Central memory CD4-positive, alpha-beta T cell (primary cell): ENCODE results near the gene B4GALNT3.
"Not testable (repeated sequence)": the region's sequence is repeated elsewhere in the genome, so short reads cannot be mapped to it uniquely, and the experiment has no call there.

Experiments used
- DNase-seq: peaks from one replicate; pipeline ENCODE4 v3.0.0; 2022

B4GALNT3 gene

GRCh38 chr12:561391-561705 lies 101.6 kb downstream of the B4GALNT3 start:
- DNase-seq: no peak

DNA sequence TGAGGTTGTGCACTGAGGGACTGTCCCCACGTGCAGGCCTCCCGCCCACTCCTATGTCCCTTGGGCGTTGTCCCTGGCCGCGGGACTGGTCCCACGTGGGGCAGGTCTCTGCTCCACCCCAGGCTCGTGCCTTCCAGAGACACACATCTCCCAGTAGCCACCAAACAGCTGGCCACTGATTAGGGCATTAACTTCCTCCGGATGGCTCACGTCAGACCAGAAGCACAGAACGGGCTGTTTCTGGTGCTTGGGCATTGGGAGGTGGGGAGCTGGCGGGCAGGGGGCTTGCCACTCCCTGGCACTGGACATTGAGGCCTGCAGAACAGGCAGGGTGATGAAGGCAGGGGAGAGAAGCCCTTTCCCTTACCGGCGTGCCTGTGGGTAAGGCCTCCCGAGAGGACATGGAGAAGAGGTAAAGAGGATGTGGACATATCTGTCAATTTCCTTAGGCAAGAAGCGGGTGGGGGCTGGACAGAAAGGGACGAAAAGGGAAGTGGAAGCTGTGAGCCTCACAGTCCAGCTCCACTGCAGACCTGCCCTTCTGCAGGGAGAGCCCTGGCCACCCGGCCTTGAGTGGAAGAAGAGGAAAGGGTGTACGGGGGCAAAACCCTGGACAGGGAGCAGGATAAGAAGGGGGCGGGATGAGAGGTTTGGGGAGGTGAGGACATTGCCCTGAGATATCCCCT lies 102.3 kb downstream of the B4GALNT3 start:
- no peak for DNase-seq

DNA sequence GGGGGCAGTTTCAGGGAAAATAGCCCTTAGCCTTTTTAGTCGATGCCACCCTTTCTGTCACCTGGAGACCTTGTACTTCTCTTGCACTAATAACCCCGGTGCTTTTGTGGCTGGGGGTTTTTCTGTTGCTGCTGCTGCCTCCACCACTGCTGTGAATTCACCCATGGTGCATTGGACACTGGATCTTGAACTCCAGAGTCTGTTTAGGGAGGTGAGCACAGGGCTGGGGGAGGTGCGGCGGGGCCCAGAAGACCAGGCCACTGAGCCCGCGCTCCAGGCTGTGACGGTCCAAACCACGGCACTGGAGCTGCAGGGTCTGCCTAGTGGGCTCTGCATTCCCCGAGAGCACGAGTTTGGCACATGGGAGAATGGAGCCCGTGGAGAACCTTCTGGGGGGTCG lies 102.9 kb downstream of the B4GALNT3 start:
- no peak for DNase-seq

- DNase-seq: peak; percentile 81
Observed at GRCh38 chr12:563250-563781, 103.6 kb downstream of the B4GALNT3 start.

DNA sequence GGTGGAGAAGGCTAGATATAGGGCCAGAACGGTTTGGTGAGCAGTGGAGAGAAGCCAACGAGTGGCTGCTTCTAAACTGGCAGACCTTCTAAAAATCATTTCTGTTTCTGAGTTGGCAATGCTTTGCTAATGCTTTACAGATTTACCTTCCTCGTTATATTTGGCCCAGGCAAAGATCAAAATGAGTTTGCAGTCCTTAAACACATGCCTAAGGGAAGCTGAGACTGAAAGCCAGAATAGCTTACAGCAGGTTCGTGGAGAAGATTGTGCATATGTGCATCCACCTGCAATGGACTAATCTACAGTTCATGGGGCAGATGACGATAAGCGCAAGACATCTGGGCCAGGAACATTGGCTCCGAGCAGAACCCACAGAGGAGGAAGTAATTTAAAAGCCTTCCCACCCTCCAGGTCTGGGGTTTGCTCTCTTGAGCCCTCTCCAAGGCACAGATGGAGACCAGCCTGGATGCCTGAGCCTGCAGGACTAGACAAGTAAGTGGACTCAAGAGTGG lies 104.1 kb downstream of the B4GALNT3 start:
- no peak for DNase-seq

DNA sequence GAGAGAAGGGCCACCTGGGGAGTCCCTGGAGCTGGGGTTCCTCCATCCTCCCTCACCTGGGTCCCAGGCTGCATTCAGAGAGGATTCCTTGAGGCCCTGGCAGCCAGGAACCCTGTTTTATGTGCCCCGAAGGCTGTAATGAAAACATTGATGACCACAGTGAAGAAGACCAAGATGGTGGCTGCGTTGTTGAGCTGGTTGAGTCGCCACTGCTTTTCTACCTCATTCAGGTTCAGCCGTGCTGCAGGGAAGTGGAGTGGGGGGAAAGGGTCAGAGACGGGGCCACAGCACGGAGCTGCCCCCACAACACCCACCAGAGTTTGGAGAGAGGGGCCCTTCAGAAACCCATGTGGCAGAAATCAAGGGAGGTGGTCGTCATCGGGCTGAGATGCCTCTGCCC lies 105.4 kb downstream of the B4GALNT3 start:
- no peak for DNase-seq

GRCh38 chr12:565589-566105 lies 105.9 kb downstream of the B4GALNT3 start:
- DNase-seq: no peak

GRCh38 chr12:568486-568885 lies 108.7 kb downstream of the B4GALNT3 start:
- DNase-seq: no peak

DNA sequence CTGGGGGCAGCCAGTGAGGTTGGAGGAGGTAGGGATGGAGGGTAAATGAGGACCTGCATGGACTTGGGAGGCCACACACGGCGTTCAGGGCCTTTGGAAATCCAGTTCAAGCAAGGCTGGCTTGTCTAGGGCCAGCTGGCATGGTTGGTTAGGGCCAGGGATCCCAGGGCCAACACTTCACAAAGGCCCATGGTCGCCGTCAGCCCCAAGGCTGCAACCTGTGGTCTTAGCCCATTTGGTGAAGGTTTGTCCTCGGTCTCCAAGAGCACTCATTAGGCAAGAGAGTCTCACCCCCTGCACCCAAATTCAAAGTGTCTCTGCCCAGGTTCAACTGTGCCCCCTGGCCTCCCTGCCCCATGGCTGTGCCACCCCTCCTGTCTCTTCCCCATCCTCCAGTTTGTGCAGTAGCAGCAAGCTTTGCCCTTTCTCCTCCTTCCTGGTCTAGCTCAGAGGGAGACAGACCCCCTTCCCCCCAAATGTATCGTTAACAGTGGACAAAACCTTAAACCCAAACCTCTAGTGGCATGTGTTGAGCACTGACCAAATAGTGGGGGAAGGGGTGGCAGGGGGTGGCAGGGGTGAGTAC lies 109.4 kb downstream of the B4GALNT3 start:
- no peak for DNase-seq

DNA sequence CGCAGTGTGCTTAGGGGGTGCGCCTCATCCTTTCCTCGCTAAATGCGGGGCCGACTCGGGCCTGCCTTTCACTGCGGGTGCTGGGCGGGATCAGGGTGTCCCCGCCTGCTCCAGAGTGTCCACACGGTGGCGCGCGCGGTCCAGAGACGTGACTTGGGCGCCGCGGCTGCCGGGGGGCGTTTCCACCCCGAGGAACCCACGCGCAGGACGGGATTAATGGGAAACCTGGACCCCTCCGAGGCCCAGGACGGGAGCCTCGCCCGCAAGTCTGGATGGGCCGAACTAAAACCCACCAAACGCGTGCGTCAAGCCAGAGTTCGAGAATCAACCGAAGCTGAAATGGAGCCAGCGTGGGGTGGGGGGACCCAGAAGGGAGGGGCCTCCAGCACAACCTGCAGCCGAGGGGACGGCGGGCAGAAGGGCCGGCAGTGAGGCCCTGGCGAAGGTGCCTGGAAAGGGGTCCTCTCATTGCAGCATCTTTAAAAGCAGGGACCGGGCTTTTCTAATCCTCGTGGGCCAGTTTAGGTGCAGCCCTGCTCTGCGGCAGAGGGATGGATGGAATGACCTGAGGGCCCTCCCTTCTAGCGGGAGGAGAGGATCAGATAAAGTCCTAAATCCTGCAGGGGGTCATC lies 110.2 kb downstream of the B4GALNT3 start:
- peak; percentile 78 for DNase-seq

DNA sequence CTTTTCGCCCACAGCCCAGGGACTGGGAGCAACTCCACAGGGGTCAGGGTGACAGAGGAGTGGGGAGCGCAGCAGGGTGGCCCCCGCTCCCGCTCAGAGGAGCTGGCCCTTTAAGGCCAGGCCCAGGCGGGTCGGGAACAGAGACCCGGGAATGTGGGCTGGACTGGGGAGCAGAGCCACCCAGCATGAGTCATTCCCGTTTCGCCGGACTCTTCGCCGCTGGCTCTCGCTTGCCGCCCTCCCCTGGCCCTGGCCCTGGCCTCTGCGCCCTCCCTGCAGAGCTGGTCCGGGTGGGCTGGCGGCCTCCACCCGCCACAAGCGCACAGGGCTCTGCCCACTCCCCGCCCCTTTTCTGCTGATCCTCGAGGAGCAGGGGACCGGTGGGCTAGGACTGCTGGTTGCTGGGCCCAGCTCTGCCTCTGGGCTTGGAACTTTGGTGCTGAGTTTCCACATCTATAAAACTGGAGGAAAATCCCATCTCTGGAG lies 110.7 kb downstream of the B4GALNT3 start:
- no peak for DNase-seq

DNA sequence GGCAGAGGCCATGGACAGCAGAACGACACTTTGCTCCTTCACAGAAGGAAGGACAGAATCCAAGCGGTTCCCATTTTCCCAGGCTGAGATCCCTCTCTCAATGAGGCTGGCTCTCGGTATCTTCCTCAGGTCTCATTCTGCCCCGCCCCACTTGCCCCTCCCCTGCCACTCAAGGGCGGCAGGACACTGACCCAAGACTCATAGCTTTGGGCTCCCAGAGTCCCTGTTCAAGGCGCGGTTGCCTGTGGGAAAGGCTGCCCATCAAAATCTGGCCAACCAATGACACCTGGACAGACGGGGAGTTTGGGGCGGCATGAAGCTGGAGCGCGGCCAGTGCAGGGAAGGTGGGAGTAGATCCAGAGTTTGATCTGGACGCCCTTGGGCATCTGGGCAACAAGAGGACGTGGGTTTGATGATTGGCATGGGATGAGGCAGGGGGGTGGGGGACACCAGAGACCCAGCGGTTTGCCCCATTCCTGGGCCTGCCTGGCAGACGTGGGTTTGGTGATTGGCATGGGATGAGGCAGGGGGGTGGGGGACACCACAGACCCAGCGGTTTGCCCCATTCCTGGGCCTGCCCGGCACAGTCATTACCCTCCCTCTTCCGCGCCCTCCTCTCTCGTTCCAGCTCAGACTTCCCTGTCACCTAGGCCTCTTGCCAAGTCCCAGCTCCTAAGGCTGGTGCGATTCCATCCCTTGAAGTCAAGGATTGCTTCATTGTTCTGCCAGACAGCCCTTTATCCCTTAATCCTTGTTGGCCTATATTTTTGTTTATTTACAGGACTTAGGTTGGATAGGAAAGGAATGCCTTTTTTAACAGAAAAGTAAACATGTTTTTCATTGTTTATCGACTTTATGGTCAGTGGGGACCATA lies 111.4 kb downstream of the B4GALNT3 start:
- no peak for DNase-seq

DNA sequence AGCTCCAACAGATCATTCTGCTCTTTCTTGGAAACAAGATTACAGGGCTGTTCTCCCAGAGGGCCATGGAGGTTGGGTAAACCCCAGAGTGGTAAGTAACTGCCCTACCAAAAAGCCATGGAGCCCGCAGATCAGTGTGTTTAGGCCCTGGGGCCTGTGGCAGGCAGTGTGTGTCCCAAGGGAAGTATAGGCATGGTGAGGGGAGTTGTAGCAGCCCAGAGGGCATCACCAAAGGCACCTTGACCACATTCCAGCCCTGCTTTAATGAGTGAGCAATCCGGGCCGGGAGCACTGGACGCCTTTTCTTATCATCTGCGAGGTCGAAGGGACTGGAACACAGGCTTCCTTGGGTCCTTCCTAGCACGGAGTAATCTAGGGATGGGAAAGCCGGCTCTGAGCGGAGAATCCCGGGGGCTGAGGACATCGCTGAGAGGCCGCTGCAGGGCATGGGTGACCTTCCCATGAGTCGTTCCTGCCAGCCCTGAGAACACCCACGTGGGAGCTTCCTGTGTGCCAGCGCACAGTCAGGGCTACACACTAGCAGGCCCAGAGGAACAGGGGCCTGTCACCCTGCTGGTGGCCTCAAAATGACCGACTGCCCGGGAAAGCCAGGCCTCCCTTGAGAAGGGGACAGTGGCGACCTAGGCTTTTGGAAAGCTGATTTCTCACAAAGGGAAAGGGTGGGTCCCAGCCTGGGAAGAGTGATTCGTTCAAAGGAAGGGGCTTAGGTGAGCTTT lies 112.2 kb downstream of the B4GALNT3 start:
- no peak for DNase-seq

GRCh38 chr12:572532-572899 lies 112.8 kb downstream of the B4GALNT3 start:
- no peak for DNase-seq

DNA sequence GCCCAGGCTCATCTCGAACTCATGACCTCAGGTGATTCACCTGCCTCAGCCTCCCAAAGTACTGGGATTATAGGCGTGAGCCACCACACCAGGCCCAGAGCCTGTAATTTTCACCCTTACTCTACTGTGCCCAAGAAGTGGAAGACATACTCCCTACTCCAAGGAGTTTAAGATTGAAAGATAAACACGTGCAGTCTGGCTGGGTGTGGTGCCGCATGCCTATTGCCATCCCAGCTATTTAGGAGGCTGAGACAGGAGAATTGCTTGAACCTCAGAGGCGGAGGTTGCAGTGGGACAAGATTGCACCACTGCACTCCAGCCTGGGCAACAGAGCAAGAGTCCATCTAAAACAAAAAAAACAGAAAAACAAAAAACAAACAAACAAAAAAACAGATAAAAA lies 113.5 kb downstream of the B4GALNT3 start:
- DNase-seq: no peak

GRCh38 chr12:574475-575128 lies 114.9 kb downstream of the B4GALNT3 start:
- no peak for DNase-seq

- no peak for DNase-seq
Observed at GRCh38 chr12:575129-575502, 115.4 kb downstream of the B4GALNT3 start.

DNA sequence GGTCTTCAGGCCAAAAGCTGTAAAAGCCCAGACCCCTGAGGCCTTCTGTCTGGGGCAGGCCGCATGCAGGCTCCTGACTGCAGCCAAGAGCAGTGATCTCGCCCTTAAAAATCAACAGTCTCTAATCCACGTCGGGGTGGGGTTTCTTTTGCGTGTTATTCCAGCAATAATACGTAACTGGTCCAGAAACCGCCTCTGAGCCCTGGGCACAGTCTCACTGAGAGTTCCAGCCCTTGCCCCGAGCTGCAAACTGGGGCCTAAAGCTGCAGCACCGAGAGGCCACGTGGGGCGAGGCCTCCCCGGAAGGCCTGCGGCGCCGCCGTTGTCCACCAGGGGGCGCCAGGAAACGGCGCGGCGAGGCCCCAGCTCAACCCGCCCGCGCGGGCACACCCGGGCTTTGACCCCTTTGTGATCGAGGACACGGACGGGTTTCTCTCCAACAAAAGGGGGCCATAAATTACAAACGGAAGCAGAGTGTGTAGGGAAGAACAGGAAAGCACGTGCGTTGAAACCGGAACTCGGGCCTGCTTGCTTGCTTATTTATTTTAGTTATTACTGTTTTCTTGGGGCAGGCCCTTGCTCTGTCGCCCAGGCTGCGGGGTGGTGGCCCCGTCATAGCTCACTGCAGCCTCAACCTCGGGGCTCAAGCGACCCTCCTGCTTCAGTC lies 116.3 kb downstream of the B4GALNT3 start:
- peak; percentile 80 for DNase-seq

- no peak for DNase-seq
Observed at GRCh38 chr12:576615-577110, 116.9 kb downstream of the B4GALNT3 start.

DNA sequence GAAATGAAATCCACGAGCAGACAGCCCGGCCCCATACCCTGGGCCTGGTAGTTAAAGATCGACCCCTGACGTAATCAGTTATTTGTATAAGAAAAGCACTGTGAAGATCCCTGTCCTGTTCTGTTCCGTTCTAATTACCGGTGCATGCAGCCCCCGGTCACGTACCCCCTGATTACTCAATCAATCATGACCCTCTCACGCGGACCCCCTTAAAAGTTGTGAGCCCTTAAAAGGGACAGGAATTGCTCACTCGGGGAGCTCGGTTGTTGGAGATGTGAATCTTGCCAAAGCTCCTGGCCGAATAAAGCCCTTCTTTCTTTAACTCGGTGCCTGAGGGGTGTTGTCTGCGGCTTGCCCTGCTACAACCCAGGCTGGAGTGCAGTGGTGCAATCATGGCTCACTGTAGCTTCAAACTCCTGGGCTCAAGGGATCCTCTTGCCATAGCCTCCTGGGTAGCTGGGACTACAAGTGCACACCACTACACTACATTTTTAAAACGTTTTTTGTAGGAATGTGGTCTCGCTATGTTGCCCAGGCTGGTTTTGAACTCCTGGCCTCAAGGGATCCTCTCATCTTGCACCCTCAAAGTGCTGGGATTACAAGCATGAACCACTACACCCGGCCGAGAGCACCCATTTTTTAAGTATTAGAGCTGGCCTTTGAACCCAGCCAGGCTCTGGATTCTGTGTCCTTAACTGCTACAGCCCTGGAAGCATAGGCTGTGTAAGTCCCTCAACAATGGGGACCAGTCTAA lies 118.4 kb downstream of the B4GALNT3 start:
- not testable (repeated sequence) for DNase-seq
